Measurements from ENCODE around the gene FER.
A peak's percentile ranks its signal among the peaks of the same experiment; 100 is the strongest.
"Not testable (repeated sequence)": the region's sequence is repeated elsewhere in the genome, so short reads cannot be mapped to it uniquely, and the experiment has no call there.

FER gene

GRCh38 chr5:108899244-108899643, 151.5 kb downstream of the FER start:
- DNase-seq, result not testable (repeated sequence)

GRCh38 chr5:108900668-108901067, 153.0 kb downstream of the FER start:
- no peak for DNase-seq

- no peak for DNase-seq
These were observed 158.1 kb downstream of the FER start for GRCh38 chr5:108905805-108906204.

GRCh38 chr5:108910627-108911026, 162.9 kb downstream of the FER start:
- DNase-seq, result no peak

GRCh38 chr5:108911055-108911454, 163.4 kb downstream of the FER start:
- DNase-seq, result no peak

GRCh38 chr5:108917596-108917995, 169.9 kb downstream of the FER start:
- no peak for DNase-seq

- no peak for DNase-seq
These were observed 172.1 kb downstream of the FER start for GRCh38 chr5:108919591-108920326.

- no peak for DNase-seq
These were observed 176.8 kb downstream of the FER start for GRCh38 chr5:108924457-108924961.

- DNase-seq, result no peak
These were observed 177.4 kb downstream of the FER start for GRCh38 chr5:108925073-108925472.

- DNase-seq, result no peak
These were observed 182.4 kb downstream of the FER start for GRCh38 chr5:108930107-108930506.

GRCh38 chr5:108935611-108936010, 187.9 kb downstream of the FER start:
- no peak for DNase-seq

- DNase-seq, result no peak
These were observed 189.5 kb downstream of the FER start for GRCh38 chr5:108937221-108937620.

GRCh38 chr5:108940506-108940905, 192.8 kb downstream of the FER start:
- DNase-seq, result no peak

GRCh38 chr5:108941746-108942145, 194.0 kb downstream of the FER start:
- no peak for DNase-seq

GRCh38 chr5:108942701-108943100, 195.0 kb downstream of the FER start:
- DNase-seq, result no peak

- DNase-seq, result no peak
These were observed 197.4 kb downstream of the FER start for GRCh38 chr5:108945094-108945493.

- DNase-seq, result no peak
These were observed 198.3 kb downstream of the FER start for GRCh38 chr5:108946008-108946407.

- no peak for DNase-seq
These were observed 199.5 kb downstream of the FER start for GRCh38 chr5:108947164-108947563.

- no peak for DNase-seq
These were observed 202.6 kb downstream of the FER start for GRCh38 chr5:108950276-108950675.

- DNase-seq, result no peak
These were observed 206.2 kb downstream of the FER start for GRCh38 chr5:108953940-108954339.

- no peak for DNase-seq
These were observed 209.6 kb downstream of the FER start for GRCh38 chr5:108957333-108957732.

GRCh38 chr5:108966910-108967309, 219.2 kb downstream of the FER start:
- DNase-seq, result no peak

- no peak for DNase-seq
These were observed 226.9 kb downstream of the FER start for GRCh38 chr5:108974594-108974993.

- DNase-seq, result no peak
These were observed 228.0 kb downstream of the FER start for GRCh38 chr5:108975697-108976096.

GRCh38 chr5:108983461-108984092, 235.9 kb downstream of the FER start:
- DNase-seq, result peak; percentile 19
